Measurements from ENCODE around the gene CERT1. TPM values are rescaled to one million over a fixed set of nuclear protein-coding genes. Genes with fewer than 3 reads are reported as not detected.
"Not testable (repeated sequence)": the region's sequence is repeated elsewhere in the genome, so short reads cannot be mapped to it uniquely, and the experiment has no call there.

Gene CERT1
- total and polyA plus RNA-seq, 2 donors (not counting 3 experiments of a cell fraction or from before 2014, with no cell fraction given) = 8.0 to 21.3 TPM

- no peaks in the 10 kb centered on the region for H3K27me3 ChIP-seq (ENCODE audit: control insufficient read depth in 2 of 2, insufficient read depth in 2 of 2, low read length in 2 of 2)
- dilution Hi-C loops (cut with MboI; ENCODE audit: extremely low pct_ligation_motif_present, low sequenced_read_pairs) = no loop called here
- POLR2A ChIA-PET = no interaction called here
- no peak for FAIRE-seq
- intact Hi-C loops (cut with micrococcal nuclease) = no loop called here
- TF ChIP-seq EZH2 (IDR thresholded peaks at IDR 0.05; ENCODE audit: borderline replicate concordance, low read depth, low read length, severe bottlenecking) (no peak), MYC (IDR thresholded peaks at IDR 0.05; ENCODE audit: low read depth, low read length) (no peak)
- no peak overlapping the region for H2AFZ ChIP-seq (ENCODE audit: low read depth, low read length)
- H3K9me3 ChIP-seq (replicated peaks; ENCODE audit: control insufficient read depth, insufficient read depth, low read length) = no peaks in the 10 kb centered on the region
- no TSS peak for BruUV-seq (replicated peaks)
- H3K9ac ChIP-seq (replicated peaks; ENCODE audit: extremely low read depth, insufficient read depth, low read length) = no peak overlapping the region
- H3K4me3 ChIP-seq (replicated peaks in 1 of 3; ENCODE audit: insufficient read depth in 1 of 3, low read depth in 1 of 3, low read length in 3 of 3) = no peak overlapping the region
- H3K9me1 ChIP-seq (replicated peaks; ENCODE audit: control insufficient read depth, extremely low read depth, insufficient read depth, low read length) = no peaks in the 10 kb centered on the region
- no peaks in the 10 kb centered on the region for H3K36me3 ChIP-seq (ENCODE audit: control insufficient read depth in 2 of 2, extremely low read depth in 1 of 2, insufficient read depth in 2 of 2, low read length in 2 of 2)
- H3K4me2 ChIP-seq (ENCODE audit: insufficient read depth, low read length) = no peak overlapping the region
- H3K27ac ChIP-seq (ENCODE audit: insufficient read depth, low read depth, low read length) = no peak overlapping the region
- H4K20me1 ChIP-seq (replicated peaks; ENCODE audit: control insufficient read depth, extremely low read depth, insufficient read depth, low read length) = peaks cover 4% of the 10 kb centered on the region
- H3K79me2 ChIP-seq (ENCODE audit: control insufficient read depth, insufficient read depth, low read length) = peaks cover 56% of the 10 kb centered on the region
- peaks cover 16% of the 10 kb centered on the region for H3K4me1 ChIP-seq (ENCODE audit: control insufficient read depth, extremely low read depth, insufficient read depth, low read length)
- no peak for DNase-seq (ENCODE audit: low read depth, low spot score)
- CTCF ChIA-PET = interaction anchor here (0.8 to 0.9 kb wide), 2 partner anchors 162 to 173 kb away, joined by 3 to 4 read pairs; no protein-coding TSS in a partner anchor
Observed at GRCh38 chr5:75507841-75508240, 3.6 kb downstream of the CERT1 start.

GRCh38 chr5:75505112-75505511, 6.3 kb downstream of the CERT1 start:
- POLR2A ChIA-PET = not testable (repeated sequence)

GRCh38 chr5:75498875-75499274, 12.6 kb downstream of the CERT1 start:
- POLR2A ChIA-PET; H3K9ac ChIP-seq (replicated peaks; ENCODE audit: extremely low read depth, insufficient read depth, low read length); DNase-seq (ENCODE audit: low read depth, low spot score); dilution Hi-C loops (cut with MboI; ENCODE audit: extremely low pct_ligation_motif_present, low sequenced_read_pairs); H3K36me3 ChIP-seq (ENCODE audit: control insufficient read depth in 2 of 2, extremely low read depth in 1 of 2, insufficient read depth in 2 of 2, low read length in 2 of 2); FAIRE-seq; H3K27ac ChIP-seq (ENCODE audit: insufficient read depth, low read depth, low read length); H2AFZ ChIP-seq (ENCODE audit: low read depth, low read length); H3K4me3 ChIP-seq (replicated peaks in 1 of 3; ENCODE audit: insufficient read depth in 1 of 3, low read depth in 1 of 3, low read length in 3 of 3); CTCF ChIA-PET; intact Hi-C loops (cut with micrococcal nuclease); H3K4me2 ChIP-seq (ENCODE audit: insufficient read depth, low read length); H3K4me1 ChIP-seq (ENCODE audit: control insufficient read depth, extremely low read depth, insufficient read depth, low read length); H3K9me3 ChIP-seq (replicated peaks; ENCODE audit: control insufficient read depth, insufficient read depth, low read length); BruUV-seq (replicated peaks); H3K9me1 ChIP-seq (replicated peaks; ENCODE audit: control insufficient read depth, extremely low read depth, insufficient read depth, low read length); H3K27me3 ChIP-seq (ENCODE audit: control insufficient read depth in 2 of 2, insufficient read depth in 2 of 2, low read length in 2 of 2); H4K20me1 ChIP-seq (replicated peaks; ENCODE audit: control insufficient read depth, extremely low read depth, insufficient read depth, low read length): not testable (repeated sequence)
- peaks cover 13% of the 10 kb centered on the region for H3K79me2 ChIP-seq (ENCODE audit: control insufficient read depth, insufficient read depth, low read length)

More at GRCh38 chr5:75505112-75505511, 6.3 kb downstream of the CERT1 start:
- H3K27me3 ChIP-seq (ENCODE audit: control insufficient read depth in 2 of 2, insufficient read depth in 2 of 2, low read length in 2 of 2); intact Hi-C loops (cut with micrococcal nuclease); DNase-seq (ENCODE audit: low read depth, low spot score); H4K20me1 ChIP-seq (replicated peaks; ENCODE audit: control insufficient read depth, extremely low read depth, insufficient read depth, low read length); H3K4me2 ChIP-seq (ENCODE audit: insufficient read depth, low read length); H3K4me3 ChIP-seq (replicated peaks in 1 of 3; ENCODE audit: insufficient read depth in 1 of 3, low read depth in 1 of 3, low read length in 3 of 3); BruUV-seq (replicated peaks); FAIRE-seq; H2AFZ ChIP-seq (ENCODE audit: low read depth, low read length); H3K9me3 ChIP-seq (replicated peaks; ENCODE audit: control insufficient read depth, insufficient read depth, low read length); dilution Hi-C loops (cut with MboI; ENCODE audit: extremely low pct_ligation_motif_present, low sequenced_read_pairs); H3K9me1 ChIP-seq (replicated peaks; ENCODE audit: control insufficient read depth, extremely low read depth, insufficient read depth, low read length); H3K4me1 ChIP-seq (ENCODE audit: control insufficient read depth, extremely low read depth, insufficient read depth, low read length); H3K36me3 ChIP-seq (ENCODE audit: control insufficient read depth in 2 of 2, extremely low read depth in 1 of 2, insufficient read depth in 2 of 2, low read length in 2 of 2); CTCF ChIA-PET; H3K9ac ChIP-seq (replicated peaks; ENCODE audit: extremely low read depth, insufficient read depth, low read length); H3K27ac ChIP-seq (ENCODE audit: insufficient read depth, low read depth, low read length): not testable (repeated sequence)
- H3K79me2 ChIP-seq (ENCODE audit: control insufficient read depth, insufficient read depth, low read length) = peaks cover 39% of the 10 kb centered on the region

Measured in endothelial cell of umbilical vein (primary cell).